ENCODE results near the gene WDFY3.

- TF ChIP-seq CTCF (conservative IDR thresholded peaks at IDR 0.05) (no peak), ZFX (IDR thresholded peaks at IDR 0.05) (no peak)
Measured at GRCh38 chr4:84932462-84932861, 34.0 kb downstream of the WDFY3 start.

Measured in C4-2B (cell line).